ENCODE data around the gene RAMP2.

GRCh38 chr17:42803074-42803883 is 42.3 kb downstream of the RAMP2 start:
- TF ChIP-seq CTCF (conservative IDR thresholded peaks at IDR 0.05) (no peak), ZFX (IDR thresholded peaks at IDR 0.05) (no peak)
